Dendritic cell treated with granulocyte-macrophage colony-stimulating factor and Interleukin-4, amounts not matched to agents 40 ng/mL and 50 ng/mL, for 4 days (primary cell): ENCODE results near the gene ESRRB.

ENCODE experiments used
- H3K27ac Mint-ChIP-seq: one replicate; pipeline ENCODE4 v1.8.0; 2022; ENCODE audit warnings: mild to moderate bottlenecking, mixed read lengths
- H3K27me3 Mint-ChIP-seq: one replicate; pipeline ENCODE4 v1.8.0; 2022; ENCODE audit warnings: mild to moderate bottlenecking, mixed read lengths
- H3K36me3 Mint-ChIP-seq: one replicate; pipeline ENCODE4 v1.8.0; 2022; ENCODE audit warnings: low read depth, mixed read lengths
- H3K4me1 Mint-ChIP-seq: one replicate; pipeline ENCODE4 v1.8.0; 2022; ENCODE audit warnings: low read depth, mixed read lengths
- H3K4me3 Mint-ChIP-seq: one replicate; pipeline ENCODE4 v1.8.0; 2022; ENCODE audit warnings: mild to moderate bottlenecking, moderate library complexity, mixed read lengths
- H3K9me3 Mint-ChIP-seq: one replicate; pipeline ENCODE4 v1.8.0; 2022; ENCODE audit warnings: mixed read lengths
- intact Hi-C: fragments of 100-400 bp; cut with micrococcal nuclease; formaldehyde crosslinking; loops from one replicate; pipeline ENCODE4 v1.15.0; 2022

ESRRB gene

GRCh38 chr14:76339728-76340615 lies 36.0 kb upstream of the ESRRB start:
- intact Hi-C loops = no loop called here
- Mint-ChIP-seq H3K4me1 (no peaks in the 10 kb centered on the region), H3K4me3 (no peak overlapping the region), H3K27ac (no peak overlapping the region), H3K27me3 (peaks cover 11% of the 10 kb centered on the region), H3K36me3 (no peaks in the 10 kb centered on the region), H3K9me3 (no peaks in the 10 kb centered on the region)

- no peak overlapping the region for H3K27ac Mint-ChIP-seq
- no peak overlapping the region for H3K4me3 Mint-ChIP-seq
- no peaks in the 10 kb centered on the region for H3K36me3 Mint-ChIP-seq
- intact Hi-C loops = no loop called here
- no peaks in the 10 kb centered on the region for H3K9me3 Mint-ChIP-seq
- peaks cover 9% of the 10 kb centered on the region for H3K27me3 Mint-ChIP-seq
- no peaks in the 10 kb centered on the region for H3K4me1 Mint-ChIP-seq
These were observed 32.6 kb upstream of the ESRRB start for GRCh38 chr14:76343386-76343785.

GRCh38 chr14:76346391-76347160 lies 29.4 kb upstream of the ESRRB start:
- no peak overlapping the region for H3K27ac Mint-ChIP-seq
- H3K27me3 Mint-ChIP-seq = peaks cover 16% of the 10 kb centered on the region
- no peak overlapping the region for H3K4me3 Mint-ChIP-seq
- no peaks in the 10 kb centered on the region for H3K9me3 Mint-ChIP-seq
- intact Hi-C loops = no loop called here
- no peaks in the 10 kb centered on the region for H3K4me1 Mint-ChIP-seq
- H3K36me3 Mint-ChIP-seq = no peaks in the 10 kb centered on the region

GRCh38 chr14:76348898-76349297 lies 27.0 kb upstream of the ESRRB start:
- no peaks in the 10 kb centered on the region for H3K36me3 Mint-ChIP-seq
- no peak overlapping the region for H3K27ac Mint-ChIP-seq
- intact Hi-C loops = no loop called here
- H3K4me1 Mint-ChIP-seq = peaks cover 5% of the 10 kb centered on the region
- no peaks in the 10 kb centered on the region for H3K9me3 Mint-ChIP-seq
- H3K27me3 Mint-ChIP-seq = peaks cover 19% of the 10 kb centered on the region
- no peak overlapping the region for H3K4me3 Mint-ChIP-seq

- Mint-ChIP-seq H3K4me1 (peaks cover 5% of the 10 kb centered on the region), H3K4me3 (no peak overlapping the region), H3K9me3 (no peaks in the 10 kb centered on the region), H3K36me3 (no peaks in the 10 kb centered on the region), H3K27ac (no peak overlapping the region), H3K27me3 (peaks cover 19% of the 10 kb centered on the region)
- intact Hi-C loops = loop anchor here (5.0 kb wide), 1 partner anchor 37 kb away; no protein-coding TSS in a partner anchor
These were observed 25.9 kb upstream of the ESRRB start for GRCh38 chr14:76349993-76350392.

GRCh38 chr14:76350671-76351070 lies 25.3 kb upstream of the ESRRB start:
- no peak overlapping the region for H3K4me3 Mint-ChIP-seq
- H3K27me3 Mint-ChIP-seq = peaks cover 21% of the 10 kb centered on the region
- no peaks in the 10 kb centered on the region for H3K36me3 Mint-ChIP-seq
- intact Hi-C loops = loop anchor here (5.0 kb wide), 1 partner anchor 37 kb away; no protein-coding TSS in a partner anchor
- peaks cover 5% of the 10 kb centered on the region for H3K4me1 Mint-ChIP-seq
- no peaks in the 10 kb centered on the region for H3K9me3 Mint-ChIP-seq
- H3K27ac Mint-ChIP-seq = no peak overlapping the region

GRCh38 chr14:76351941-76352340 lies 24.0 kb upstream of the ESRRB start:
- peaks cover 5% of the 10 kb centered on the region for H3K4me1 Mint-ChIP-seq
- H3K9me3 Mint-ChIP-seq = no peaks in the 10 kb centered on the region
- no peaks in the 10 kb centered on the region for H3K36me3 Mint-ChIP-seq
- no peak overlapping the region for H3K4me3 Mint-ChIP-seq
- intact Hi-C loops = loop anchor here (1.0 to 5.0 kb wide), 2 partner anchors 35 to 301 kb away; no protein-coding TSS in a partner anchor
- H3K27ac Mint-ChIP-seq = no peak overlapping the region
- H3K27me3 Mint-ChIP-seq = peaks cover 31% of the 10 kb centered on the region

GRCh38 chr14:76352639-76353281 lies 23.2 kb upstream of the ESRRB start:
- peak overlapping the region; percentile 59 for H3K4me3 Mint-ChIP-seq
- no peak overlapping the region for H3K27ac Mint-ChIP-seq
- H3K4me1 Mint-ChIP-seq = peaks cover 5% of the 10 kb centered on the region
- intact Hi-C loops = loop anchor here (1.0 to 5.0 kb wide), 2 partner anchors 35 to 301 kb away; no protein-coding TSS in a partner anchor
- no peaks in the 10 kb centered on the region for H3K36me3 Mint-ChIP-seq
- no peaks in the 10 kb centered on the region for H3K9me3 Mint-ChIP-seq
- peaks cover 32% of the 10 kb centered on the region for H3K27me3 Mint-ChIP-seq

GRCh38 chr14:76354310-76354709 lies 21.6 kb upstream of the ESRRB start:
- no peak overlapping the region for H3K4me3 Mint-ChIP-seq
- H3K9me3 Mint-ChIP-seq = no peaks in the 10 kb centered on the region
- peaks cover 28% of the 10 kb centered on the region for H3K27me3 Mint-ChIP-seq
- no peaks in the 10 kb centered on the region for H3K36me3 Mint-ChIP-seq
- H3K27ac Mint-ChIP-seq = no peak overlapping the region
- intact Hi-C loops = loop anchor here (5.0 kb wide), 1 partner anchor 33 kb away; no protein-coding TSS in a partner anchor
- H3K4me1 Mint-ChIP-seq = peaks cover 5% of the 10 kb centered on the region

GRCh38 chr14:76355771-76356170 lies 20.2 kb upstream of the ESRRB start:
- peaks cover 5% of the 10 kb centered on the region for H3K4me1 Mint-ChIP-seq
- intact Hi-C loops = no loop called here
- H3K4me3 Mint-ChIP-seq = no peak overlapping the region
- no peaks in the 10 kb centered on the region for H3K9me3 Mint-ChIP-seq
- no peaks in the 10 kb centered on the region for H3K36me3 Mint-ChIP-seq
- H3K27me3 Mint-ChIP-seq = peaks cover 29% of the 10 kb centered on the region
- H3K27ac Mint-ChIP-seq = no peak overlapping the region

- Mint-ChIP-seq H3K4me1 (peaks cover 1% of the 10 kb centered on the region), H3K4me3 (no peak overlapping the region), H3K36me3 (no peaks in the 10 kb centered on the region), H3K27me3 (peaks cover 48% of the 10 kb centered on the region), H3K27ac (no peak overlapping the region), H3K9me3 (no peaks in the 10 kb centered on the region)
- intact Hi-C loops = no loop called here
These were observed 4.9 kb upstream of the ESRRB start for GRCh38 chr14:76371066-76371465.

- Mint-ChIP-seq H3K4me1 (peaks cover 10% of the 10 kb centered on the region), H3K27me3 (peaks cover 59% of the 10 kb centered on the region), H3K4me3 (no peak overlapping the region), H3K27ac (no peak overlapping the region), H3K36me3 (no peaks in the 10 kb centered on the region), H3K9me3 (no peaks in the 10 kb centered on the region)
- intact Hi-C loops = no loop called here
These were observed 2.5 kb upstream of the ESRRB start for GRCh38 chr14:76373456-76373855.

GRCh38 chr14:76375484-76375883 lies 453 bp upstream of the ESRRB start:
- H3K27me3 Mint-ChIP-seq = peaks cover 75% of the 10 kb centered on the region
- intact Hi-C loops = no loop called here
- H3K9me3 Mint-ChIP-seq = no peaks in the 10 kb centered on the region
- no peaks in the 10 kb centered on the region for H3K36me3 Mint-ChIP-seq
- H3K27ac Mint-ChIP-seq = no peak overlapping the region
- peaks cover 10% of the 10 kb centered on the region for H3K4me1 Mint-ChIP-seq
- no peak overlapping the region for H3K4me3 Mint-ChIP-seq
